SK-N-DZ (cell line): ENCODE measurements around the gene KIF1A.
"Not testable (repeated sequence)": the region's sequence is repeated elsewhere in the genome, so short reads cannot be mapped to it uniquely, and the experiment has no call there.

ENCODE experiments used
- DNase-seq: peaks from one replicate; pipeline ENCODE4 v3.0.0-alpha.2; 2015; ENCODE audit warnings: low spot score

The KIF1A gene

DNA sequence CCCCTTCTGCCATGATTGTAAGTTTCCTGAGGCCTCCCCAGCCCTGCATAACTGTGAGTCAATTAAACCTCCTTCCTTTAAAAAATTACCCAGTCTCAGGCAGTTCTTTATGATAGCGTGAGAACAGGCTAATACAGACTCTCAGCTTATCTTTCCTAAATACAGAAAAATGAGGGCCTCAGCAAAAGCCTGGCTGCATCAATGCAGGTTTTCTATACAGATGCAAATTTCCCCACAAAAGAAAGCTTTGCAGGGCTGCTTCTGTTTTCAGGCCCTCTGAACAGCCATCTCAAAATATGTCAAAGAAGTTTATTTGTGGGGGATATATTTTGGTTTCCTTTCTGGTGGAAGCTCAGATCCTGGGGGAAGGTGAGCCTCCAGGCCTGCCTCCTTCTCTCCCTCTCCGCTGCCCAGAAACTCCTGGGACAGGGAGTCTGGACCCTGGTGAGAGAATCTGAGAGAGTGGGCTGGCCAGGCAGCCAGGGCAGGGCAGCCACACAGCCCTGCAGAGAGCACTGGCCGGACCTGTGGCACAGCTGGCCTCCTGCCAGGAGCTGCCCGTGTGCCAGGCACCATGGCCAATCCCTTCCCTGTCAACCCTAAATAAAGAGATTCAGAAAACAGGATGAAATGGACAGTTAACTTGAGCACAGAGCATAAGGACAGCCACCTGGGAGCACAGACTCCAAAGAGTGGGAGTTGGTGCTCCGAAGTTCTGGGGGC is 27.0 kb upstream of the KIF1A start:
- no peak for DNase-seq

DNA sequence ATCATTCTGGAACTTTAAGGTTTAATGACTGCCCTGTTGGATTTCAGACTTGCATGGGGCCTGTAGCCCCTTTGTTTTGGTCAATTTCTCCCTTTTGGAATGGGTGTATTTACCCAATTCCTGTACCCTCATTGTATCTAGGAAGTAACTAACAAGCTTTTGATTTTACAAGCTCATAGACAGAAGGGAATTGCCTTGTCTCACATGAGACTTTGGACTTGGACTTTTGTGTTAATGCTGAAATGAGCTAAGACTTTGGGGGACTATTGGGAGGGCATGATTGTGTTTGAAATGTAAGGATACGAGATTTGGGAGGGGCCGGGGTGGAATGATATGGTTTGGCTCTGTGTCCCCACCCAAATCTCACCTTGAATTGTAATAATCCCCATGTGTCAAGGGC is 26.3 kb upstream of the KIF1A start:
- not testable (repeated sequence) for DNase-seq

DNA sequence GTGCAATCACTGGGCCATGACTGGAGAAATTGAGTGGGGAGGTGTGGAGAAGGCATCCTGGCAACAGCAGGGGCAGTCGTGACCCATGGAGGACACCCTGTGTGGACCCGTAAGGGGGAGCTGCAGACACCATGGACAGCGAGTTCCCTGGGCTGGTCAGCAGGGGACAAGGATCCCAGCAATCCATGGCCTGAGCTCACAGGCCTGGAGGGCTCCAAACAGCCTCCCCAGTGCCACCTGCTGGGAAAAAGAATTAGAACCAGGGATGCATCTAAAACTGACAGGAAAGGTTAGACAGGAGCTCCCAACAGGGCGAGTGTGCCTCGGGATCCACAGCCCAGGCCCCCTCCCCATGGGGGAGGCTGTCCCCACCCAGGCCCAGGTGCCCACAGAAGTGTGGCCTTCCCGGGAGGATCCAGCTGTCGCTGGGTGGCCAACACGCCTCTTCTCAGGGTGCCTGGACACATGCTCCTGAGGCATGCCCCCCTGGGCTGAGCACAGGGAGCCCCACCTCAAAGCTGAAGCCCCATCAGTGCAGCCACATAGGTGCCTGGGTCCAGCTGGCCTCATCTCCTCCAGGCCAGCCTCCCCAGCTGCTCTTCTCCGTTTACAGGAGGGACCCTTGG is 20.5 kb upstream of the KIF1A start:
- DNase-seq = peak; percentile 86

- DNase-seq = peak; percentile 53
These were observed 19.4 kb upstream of the KIF1A start for GRCh38 chr2:240839152-240840143.

- no peak for DNase-seq
These were observed 17.6 kb upstream of the KIF1A start for GRCh38 chr2:240837621-240838020.

DNA sequence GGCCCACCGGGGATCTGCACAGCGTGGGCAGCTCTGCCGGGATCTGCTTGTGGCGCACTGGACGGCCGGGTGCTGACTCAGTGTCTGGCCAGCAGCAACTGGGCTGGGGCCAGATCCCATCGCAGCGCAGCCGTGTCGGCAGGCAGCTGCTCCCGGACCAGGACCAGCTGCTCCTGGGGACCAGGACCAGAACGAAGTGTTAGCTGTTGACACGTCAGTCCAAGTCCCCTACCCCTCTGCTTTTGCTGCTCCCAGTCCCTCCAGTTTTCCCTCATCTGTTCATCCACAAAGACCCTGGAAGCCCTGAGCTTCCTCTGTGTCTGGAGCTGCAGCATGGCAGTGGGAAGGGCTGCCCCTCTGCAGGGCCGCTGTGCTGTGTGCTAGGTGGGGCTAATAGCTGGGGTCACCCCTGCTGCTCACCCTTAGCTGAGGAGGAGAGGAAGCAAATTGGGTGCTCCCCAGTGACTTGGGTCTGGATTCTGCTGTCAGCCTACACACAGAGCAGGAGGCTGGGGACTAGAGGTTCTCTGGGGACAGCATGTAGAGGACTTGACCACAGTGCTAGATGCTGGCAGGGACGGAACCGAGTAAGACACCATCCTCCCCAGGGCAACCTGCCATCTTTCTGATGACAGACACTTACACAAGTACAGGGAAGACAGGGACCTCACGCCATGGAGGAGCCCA is 16.9 kb upstream of the KIF1A start:
- no peak for DNase-seq

- DNase-seq = no peak
These were observed 15.5 kb upstream of the KIF1A start for GRCh38 chr2:240835528-240835927.

DNA sequence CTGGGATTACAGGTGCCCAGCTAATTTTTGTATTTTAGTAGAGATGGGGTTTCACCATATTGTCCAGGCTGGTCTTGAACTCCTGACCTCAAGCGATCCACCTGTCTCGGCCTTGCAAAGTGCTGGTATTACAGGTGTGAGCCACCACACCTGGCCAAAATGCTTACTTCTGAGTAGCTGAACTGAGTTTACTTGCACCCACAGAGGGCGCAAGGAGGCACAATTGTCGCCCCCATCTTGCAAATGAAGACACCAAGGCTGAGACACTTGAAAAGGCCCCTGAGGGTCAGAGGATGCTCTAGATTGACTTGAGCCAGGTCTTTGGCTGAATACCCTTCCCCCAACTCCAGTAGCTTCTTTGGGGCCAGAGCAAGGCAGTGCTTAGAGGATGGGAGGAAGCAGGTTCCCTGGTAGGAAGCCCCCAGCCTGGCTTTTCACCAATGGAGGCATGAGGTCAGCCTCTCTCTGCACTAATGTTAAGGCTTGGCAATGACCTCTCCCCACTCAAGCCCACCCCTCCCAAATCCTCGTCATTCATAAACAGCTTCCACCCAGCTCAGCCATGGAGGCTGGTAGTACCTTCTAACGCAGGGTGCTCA is 14.5 kb upstream of the KIF1A start:
- no peak for DNase-seq

- no peak for DNase-seq
These were observed 13.8 kb upstream of the KIF1A start for GRCh38 chr2:240833724-240834285.

DNA sequence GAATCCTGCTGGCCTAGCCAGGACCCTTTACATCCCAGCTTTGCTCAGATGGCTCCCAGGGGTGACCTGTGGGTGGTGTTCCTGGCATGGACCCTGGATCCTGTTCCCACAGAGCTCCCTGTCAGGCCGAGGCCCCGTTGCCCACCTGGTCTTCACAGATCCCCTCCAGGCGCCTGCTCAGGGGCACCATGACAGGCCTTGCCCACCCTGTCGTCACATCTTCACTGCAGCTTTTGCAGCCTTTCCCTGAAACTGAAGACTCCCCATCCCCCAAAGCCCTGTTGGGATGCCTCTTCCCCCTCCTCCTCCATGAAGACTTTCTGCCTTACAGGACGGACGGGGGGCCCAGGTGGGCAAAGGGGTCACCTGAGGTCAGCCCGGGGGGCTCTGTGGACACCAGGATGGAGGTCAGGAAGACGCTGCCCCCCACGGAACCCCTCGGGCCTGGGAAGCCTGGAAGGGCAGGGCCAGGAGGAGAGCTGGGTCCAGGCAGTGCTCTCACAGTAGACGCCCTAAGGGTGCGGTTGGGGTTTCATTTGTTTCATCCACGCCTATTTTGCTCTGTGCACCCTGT is 13.0 kb upstream of the KIF1A start:
- DNase-seq = no peak

GRCh38 chr2:240832205-240832727 is 12.2 kb upstream of the KIF1A start:
- peak; percentile 97 for DNase-seq

DNA sequence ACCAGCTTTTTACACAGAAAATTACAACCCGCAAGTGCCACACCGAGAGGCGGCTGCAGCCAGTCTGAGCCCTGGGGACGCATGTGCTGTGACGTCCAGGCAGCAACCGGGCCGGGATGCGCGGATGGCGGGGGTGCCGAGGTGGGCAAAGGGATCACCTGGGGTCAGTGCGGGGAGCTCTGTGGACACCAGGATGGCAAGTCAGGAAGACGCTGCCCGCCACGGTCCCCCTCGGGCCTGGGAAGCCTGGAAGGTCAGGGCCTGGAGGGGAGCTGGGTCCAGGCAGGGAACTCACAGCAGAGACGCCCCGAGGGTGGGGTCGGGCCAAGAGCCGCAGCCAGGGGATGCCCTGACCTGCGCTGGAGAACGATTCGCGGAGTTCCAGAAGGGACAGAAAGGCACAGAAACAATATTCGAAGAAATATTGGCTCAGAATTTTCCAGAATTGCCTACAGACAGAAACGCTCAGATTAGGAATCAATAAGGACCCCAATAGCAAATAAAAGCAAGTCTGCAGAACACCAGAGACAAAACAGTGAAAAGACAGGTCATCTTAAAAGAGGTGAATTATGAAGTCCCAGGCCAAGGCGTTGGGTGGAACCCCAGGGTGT is 11.7 kb upstream of the KIF1A start:
- DNase-seq = no peak

DNA sequence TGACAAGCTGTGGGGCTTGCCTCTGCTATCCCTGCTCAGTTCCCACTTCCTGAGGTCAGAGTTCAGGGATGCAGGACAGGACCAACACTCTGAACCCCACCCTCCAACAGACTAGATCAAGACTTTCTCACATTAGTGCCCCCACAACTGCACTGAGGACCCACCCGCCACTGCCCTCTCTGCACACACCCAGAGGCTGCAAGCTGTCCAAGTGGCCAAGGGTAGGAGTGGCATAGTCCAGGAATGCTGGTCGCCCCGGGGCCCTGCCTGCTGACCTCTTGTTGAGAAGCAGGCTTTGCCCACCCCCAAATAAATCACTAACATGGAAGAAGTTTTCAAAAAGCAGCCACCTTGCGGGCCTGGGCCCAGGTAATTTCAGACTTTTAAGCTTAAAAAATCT is 5.5 kb upstream of the KIF1A start:
- no peak for DNase-seq

- DNase-seq = no peak
These were observed 3.7 kb upstream of the KIF1A start for GRCh38 chr2:240823449-240824336.

DNA sequence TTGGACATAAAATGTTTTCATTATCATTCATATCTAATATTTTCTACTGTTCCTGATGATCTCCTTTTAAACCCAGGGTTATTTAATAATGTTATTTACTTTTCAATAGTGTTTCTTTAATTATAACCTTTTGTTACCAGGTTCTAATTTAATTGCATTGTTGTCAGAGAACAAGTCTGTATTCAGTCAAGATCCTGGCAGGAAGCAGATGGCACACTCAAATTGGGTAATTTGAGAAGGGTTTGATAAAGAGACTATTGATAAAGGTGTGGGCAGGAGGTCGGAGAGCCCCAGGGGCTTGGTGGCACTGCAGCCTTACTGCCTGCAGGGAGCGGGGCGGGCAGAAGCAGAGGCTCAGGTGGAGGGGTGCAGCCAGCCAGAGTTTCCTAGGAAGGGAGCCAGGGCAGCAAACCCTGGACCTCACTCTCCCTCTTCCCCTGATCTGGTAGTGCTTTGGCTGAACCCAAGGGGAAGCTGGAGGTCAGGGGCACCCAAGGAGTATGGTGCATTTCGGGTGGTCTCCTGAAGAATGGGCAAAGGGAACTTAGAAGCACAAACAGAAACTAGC is 2.3 kb upstream of the KIF1A start:
- peak; percentile 56 for DNase-seq

- no peak for DNase-seq
These were observed 1.4 kb upstream of the KIF1A start for GRCh38 chr2:240821429-240821778.

DNA sequence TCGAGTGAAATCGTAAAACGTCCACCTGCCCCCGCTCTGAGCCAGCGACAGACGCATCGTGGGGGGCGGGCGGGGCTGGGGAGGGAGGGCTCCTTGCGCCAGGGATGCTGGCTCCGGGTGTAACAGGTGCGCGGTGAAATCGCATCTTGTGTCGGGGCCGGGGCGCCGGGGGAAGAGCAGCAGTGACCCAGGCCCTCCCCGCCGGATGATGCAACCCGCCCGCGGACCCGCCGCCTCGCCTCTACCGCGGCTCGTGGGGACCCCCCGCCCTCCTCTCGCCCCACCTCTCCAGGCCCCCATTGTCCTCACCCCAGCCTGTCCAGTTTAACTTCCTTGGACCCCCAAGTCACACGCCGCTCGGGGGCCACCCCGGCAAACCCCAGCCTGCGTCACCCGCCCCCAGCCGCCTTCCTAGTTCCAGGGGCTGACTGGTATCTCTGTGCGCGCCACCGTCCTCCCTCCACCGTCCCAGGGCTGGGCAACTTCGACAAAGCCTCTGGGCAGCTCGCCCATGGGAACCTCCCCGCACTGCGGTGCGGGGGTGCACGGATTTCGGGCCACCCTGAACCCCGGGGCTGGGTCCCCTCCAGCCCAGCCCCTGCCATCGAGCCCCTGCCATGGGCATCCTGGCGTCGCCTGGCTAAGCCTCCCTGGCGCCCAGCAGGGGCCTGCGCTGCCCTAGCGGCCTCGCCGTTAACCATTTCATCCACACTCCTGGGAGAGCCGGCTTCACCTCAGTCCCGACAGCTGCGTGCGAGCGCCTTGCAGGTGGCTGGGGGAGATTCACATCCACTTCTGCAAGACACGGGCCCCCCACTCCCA is 799 bp upstream of the KIF1A start:
- peak; percentile 76 for DNase-seq
